Astrocyte of the spinal cord (primary cell): ENCODE measurements around the gene GOLGA8K.
"Not testable (repeated sequence)": the region's sequence is repeated elsewhere in the genome, so short reads cannot be mapped to it uniquely, and the experiment has no call there.

Experiments used
- DNase-seq: peaks from one replicate; pipeline ENCODE4 v3.0.0; 2011; ENCODE audit warnings: low read depth, low spot score
- H3K4me3 ChIP-seq: 2 replicates; pipeline ENCODE4 v1.5.1; 2011; ENCODE audit warnings: low read depth, mild to moderate bottlenecking, low read length, moderate library complexity
- in situ Hi-C: cut with HindIII; loops from 2 replicates; pipeline ENCODE4 v1.10.0; 2017; ENCODE audit warnings: low sequenced_read_pairs

Gene GOLGA8K

GRCh38 chr15:32366492-32366891, 36.6 kb downstream of the GOLGA8K start:
- in situ Hi-C loops, H3K4me3 ChIP-seq, DNase-seq: not testable (repeated sequence)

- in situ Hi-C loops, DNase-seq, H3K4me3 ChIP-seq: not testable (repeated sequence)
Measured at GRCh38 chr15:32365955-32366354, 37.1 kb downstream of the GOLGA8K start.

- in situ Hi-C loops, H3K4me3 ChIP-seq, DNase-seq: not testable (repeated sequence)
Measured at GRCh38 chr15:32364944-32365343, 38.1 kb downstream of the GOLGA8K start.

GRCh38 chr15:32363449-32363848, 39.6 kb downstream of the GOLGA8K start:
- H3K4me3 ChIP-seq, in situ Hi-C loops, DNase-seq: not testable (repeated sequence)

GRCh38 chr15:32361662-32362061, 41.4 kb downstream of the GOLGA8K start:
- DNase-seq, H3K4me3 ChIP-seq, in situ Hi-C loops: not testable (repeated sequence)

GRCh38 chr15:32358462-32358861, 44.6 kb downstream of the GOLGA8K start:
- DNase-seq, in situ Hi-C loops, H3K4me3 ChIP-seq: not testable (repeated sequence)

GRCh38 chr15:32356909-32357308, 46.2 kb downstream of the GOLGA8K start:
- DNase-seq, in situ Hi-C loops, H3K4me3 ChIP-seq: not testable (repeated sequence)

- H3K4me3 ChIP-seq, DNase-seq, in situ Hi-C loops: not testable (repeated sequence)
Measured at GRCh38 chr15:32352748-32353147, 50.3 kb downstream of the GOLGA8K start.

GRCh38 chr15:32350563-32351220, 52.4 kb downstream of the GOLGA8K start:
- DNase-seq, H3K4me3 ChIP-seq, in situ Hi-C loops: not testable (repeated sequence)

GRCh38 chr15:32347037-32347436, 56.1 kb downstream of the GOLGA8K start:
- in situ Hi-C loops, H3K4me3 ChIP-seq, DNase-seq: not testable (repeated sequence)

GRCh38 chr15:32345978-32346547, 57.0 kb downstream of the GOLGA8K start:
- in situ Hi-C loops, DNase-seq, H3K4me3 ChIP-seq: not testable (repeated sequence)

GRCh38 chr15:32343921-32344320, 59.2 kb downstream of the GOLGA8K start:
- in situ Hi-C loops, DNase-seq, H3K4me3 ChIP-seq: not testable (repeated sequence)
